HL-60/S4 treated with phorbol 12-myristate 13-acetate at 8.2 ng/mL for 4 days and 3 days (cell line): ENCODE results near the gene SLC6A19.

ENCODE experiments used
- in situ Hi-C: fragments of 300-500 bp; cut with MboI; formaldehyde crosslinking; loops from 2 replicates; pipeline ENCODE4 v1.15.0; 2022; ENCODE audit warnings: low sequenced_read_pairs

The SLC6A19 gene

GRCh38 chr5:1164696-1165630 lies 36.4 kb upstream of the SLC6A19 start:
- in situ Hi-C loops = loop anchor here (10.0 kb wide), 1 partner anchor 480 kb away; no protein-coding TSS in a partner anchor

- in situ Hi-C loops = loop anchor here (10.0 kb wide), 1 partner anchor 479 kb away; no protein-coding TSS in a partner anchor
These were observed 35.5 kb upstream of the SLC6A19 start for GRCh38 chr5:1165864-1166263.

GRCh38 chr5:1166370-1166769 lies 35.0 kb upstream of the SLC6A19 start:
- in situ Hi-C loops = loop anchor here (10.0 kb wide), 1 partner anchor 478 kb away; no protein-coding TSS in a partner anchor

GRCh38 chr5:1167361-1167727 lies 34.1 kb upstream of the SLC6A19 start:
- in situ Hi-C loops = loop anchor here (10.0 kb wide), 1 partner anchor 477 kb away; no protein-coding TSS in a partner anchor

GRCh38 chr5:1167728-1168709 lies 33.4 kb upstream of the SLC6A19 start:
- in situ Hi-C loops = loop anchor here (10.0 kb wide), 1 partner anchor 477 kb away; no protein-coding TSS in a partner anchor

GRCh38 chr5:1168796-1169195 lies 32.6 kb upstream of the SLC6A19 start:
- in situ Hi-C loops = loop anchor here (10.0 kb wide), 1 partner anchor 476 kb away; no protein-coding TSS in a partner anchor

GRCh38 chr5:1169211-1170115 lies 31.9 kb upstream of the SLC6A19 start:
- in situ Hi-C loops = loop anchor here (10.0 kb wide), 1 partner anchor 475 kb away; no protein-coding TSS in a partner anchor

- in situ Hi-C loops = no loop called here
These were observed 30.0 kb upstream of the SLC6A19 start for GRCh38 chr5:1171340-1171941.

GRCh38 chr5:1172007-1172581 lies 29.3 kb upstream of the SLC6A19 start:
- in situ Hi-C loops = no loop called here

GRCh38 chr5:1172670-1173404 lies 28.6 kb upstream of the SLC6A19 start:
- in situ Hi-C loops = no loop called here

- in situ Hi-C loops = no loop called here
These were observed 27.8 kb upstream of the SLC6A19 start for GRCh38 chr5:1173485-1174070.

- in situ Hi-C loops = no loop called here
These were observed 27.1 kb upstream of the SLC6A19 start for GRCh38 chr5:1174122-1174936.

- in situ Hi-C loops = no loop called here
These were observed 26.4 kb upstream of the SLC6A19 start for GRCh38 chr5:1175015-1175414.

GRCh38 chr5:1175801-1176472 lies 25.5 kb upstream of the SLC6A19 start:
- in situ Hi-C loops = no loop called here

- in situ Hi-C loops = no loop called here
These were observed 24.7 kb upstream of the SLC6A19 start for GRCh38 chr5:1176473-1177391.
